PC-9 (cell line): ENCODE data around the gene SLC35B2. TPM values are rescaled to one million over a fixed set of nuclear protein-coding genes. Genes with fewer than 3 reads are reported as not detected.

ENCODE experiments used
- BruUV-seq: library from RNA; stranded (reverse); fragments of 400-500 nt; replicated peaks from 2 replicates; lab custom pipeline; 2021; lab: Mats Ljungman, UMichigan
- CTCF ChIA-PET: fragments of 300-600 bp; sonication (Branson Sonifier 250); formaldehyde crosslinking; loops from one replicate; lab custom pipeline; 2022; ENCODE audit warnings: antibody characterized with exemption; lab: Charles Lee
- POLR2A ChIA-PET: fragments of 300-600 bp; sonication (Branson Sonifier 250); formaldehyde crosslinking; loops from one replicate; lab custom pipeline; 2022; ENCODE audit warnings: antibody characterized with exemption; ENCODE audit not compliant: unreplicated experiment; lab: Charles Lee
- DNase-seq, 2 experiments: peaks; one replicate each; pipeline versions ENCODE4 v3.0.0 to v3.0.0-alpha.2; 2015 to 2022; ENCODE audit warnings: mixed read lengths in 1 of 2
- H2AFZ ChIP-seq: fragments of 200-600 bp; sonication (generic); 2 replicates; pipeline ENCODE4 v1.8.1; 2017; ENCODE audit warnings: antibody characterized with exemption
- H3F3A ChIP-seq: fragments of 200-600 bp; sonication (generic); 2 replicates; pipeline ENCODE4 v1.8.1; 2017; ENCODE audit warnings: antibody characterized with exemption, mild to moderate bottlenecking, low read depth; ENCODE audit not compliant: insufficient read depth
- H3K27ac ChIP-seq: fragments of 200-600 bp; sonication (generic); 2 replicates; pipeline ENCODE4 v1.6.1; 2016; ENCODE audit warnings: mixed run types
- H3K27me3 ChIP-seq: fragments of 200-600 bp; sonication (generic); 2 replicates; pipeline ENCODE4 v1.6.1; 2016; ENCODE audit warnings: low read depth, mixed run types; ENCODE audit not compliant: insufficient read depth
- H3K36me3 ChIP-seq: fragments of 200-600 bp; sonication (generic); 2 replicates; pipeline ENCODE4 v1.6.1; 2016; ENCODE audit warnings: low read depth, mixed run types
- H3K4me1 ChIP-seq: fragments of 200-600 bp; sonication (generic); replicated peaks from 2 replicates; pipeline ENCODE4 v1.6.1; 2016; ENCODE audit warnings: mixed run types; ENCODE audit not compliant: insufficient read depth
- H3K4me2 ChIP-seq: fragments of 200-600 bp; sonication (generic); 2 replicates; pipeline ENCODE4 v1.6.1; 2017; ENCODE audit warnings: mixed run types
- H3K4me3 ChIP-seq: fragments of 200-600 bp; sonication (generic); 2 replicates; pipeline ENCODE4 v1.6.1; 2016; ENCODE audit warnings: mixed run types
- H3K79me2 ChIP-seq: fragments of 200-600 bp; sonication (generic); 2 replicates; pipeline ENCODE4 v1.6.1; 2017; ENCODE audit warnings: low read depth, mixed run types
- H3K9me2 ChIP-seq: fragments of 200-600 bp; sonication (generic); 2 replicates; pipeline ENCODE4 v1.8.1; 2017; ENCODE audit warnings: mild to moderate bottlenecking; ENCODE audit not compliant: insufficient read depth
- H3K9me3 ChIP-seq: fragments of 200-600 bp; sonication (generic); 2 replicates; pipeline ENCODE4 v1.8.1; 2016; ENCODE audit warnings: low read depth; ENCODE audit not compliant: insufficient read depth
- H4K20me1 ChIP-seq: fragments of 200-600 bp; sonication (generic); 2 replicates; pipeline ENCODE4 v1.8.1; 2017; ENCODE audit not compliant: insufficient read depth
- EZH2 ChIP-seq: fragments of 200-600 bp; sonication (generic); IDR thresholded peaks from 2 replicates; pipeline ENCODE4 v1.8.0; 2017; ENCODE audit warnings: antibody characterized with exemption, low read depth
- intact Hi-C: fragments of 100-400 bp; cut with micrococcal nuclease; formaldehyde crosslinking; loops from one replicate; pipeline ENCODE4 v1.10.0; 2022; ENCODE audit not compliant: unreplicated experiment
- total RNA-seq: library from RNA; stranded (reverse); gene quantifications from 2 replicates; pipeline ENCODE4 v1.2.3, GENCODE V29; 2021
- TF ChIP-seq, protein P1 (sequence below): fragments of 200-600 bp; sonication (generic); conservative IDR thresholded peaks from 2 replicates; pipeline ENCODE4 v1.6.1; 2017; ENCODE audit warnings: mixed run types, antibody characterized with exemption, mild to moderate bottlenecking, moderate library complexity

SLC35B2 gene
- total RNA-seq, 1 experiment from 2014 or later = 59.7 TPM

DNA sequence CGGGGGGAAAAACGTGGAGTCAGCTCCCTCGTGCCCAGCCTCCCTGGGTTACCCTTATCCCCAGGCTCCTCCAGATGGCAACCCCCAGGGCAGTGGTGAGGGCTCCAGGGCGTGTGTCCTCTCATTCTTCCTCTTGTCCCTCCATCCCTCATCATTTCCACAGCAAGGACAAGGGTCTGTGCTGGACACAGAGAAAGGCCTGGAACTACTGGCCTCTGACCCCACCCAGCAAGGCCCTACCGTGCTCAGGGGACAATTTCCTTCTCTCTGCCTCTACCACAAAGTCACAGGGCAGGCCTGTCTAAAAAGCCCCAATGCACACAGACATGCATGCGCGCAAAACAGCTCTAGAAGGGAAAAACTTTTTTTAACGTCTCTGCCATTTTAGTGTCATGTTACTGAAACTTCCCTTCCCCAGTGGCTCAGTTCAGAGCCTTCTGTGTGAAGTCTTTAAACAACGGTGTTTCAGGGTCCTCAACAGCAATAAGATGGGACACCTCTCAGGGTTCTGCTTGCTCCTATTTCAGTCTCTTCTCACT lies 1.1 kb upstream of the SLC35B2 start:
- intact Hi-C loops = no loop called here
- Histone ChIP-seq H3K4me3 (no peak overlapping the region), H3K79me2 (peaks cover 41% of the 10 kb centered on the region), H3K27ac (no peak overlapping the region), H3K4me2 (no peak overlapping the region), H3K4me1 (peaks cover 25% of the 10 kb centered on the region), H3K9me3 (no peaks in the 10 kb centered on the region), H2AFZ (no peak overlapping the region), H3K36me3 (peaks cover 11% of the 10 kb centered on the region), H3F3A (peaks cover 43% of the 10 kb centered on the region), H3K27me3 (no peaks in the 10 kb centered on the region), H4K20me1 (peaks cover 33% of the 10 kb centered on the region), H3K9me2 (no peaks in the 10 kb centered on the region)
- ChIA-PET POLR2A (no interaction called here), CTCF (interaction anchor here (0.6 kb wide), 1 partner anchor 45 kb away, joined by 3 read pairs; no protein-coding TSS in a partner anchor)
- TF ChIP-seq EZH2 = no peak
- TF ChIP-seq, protein P1, sequence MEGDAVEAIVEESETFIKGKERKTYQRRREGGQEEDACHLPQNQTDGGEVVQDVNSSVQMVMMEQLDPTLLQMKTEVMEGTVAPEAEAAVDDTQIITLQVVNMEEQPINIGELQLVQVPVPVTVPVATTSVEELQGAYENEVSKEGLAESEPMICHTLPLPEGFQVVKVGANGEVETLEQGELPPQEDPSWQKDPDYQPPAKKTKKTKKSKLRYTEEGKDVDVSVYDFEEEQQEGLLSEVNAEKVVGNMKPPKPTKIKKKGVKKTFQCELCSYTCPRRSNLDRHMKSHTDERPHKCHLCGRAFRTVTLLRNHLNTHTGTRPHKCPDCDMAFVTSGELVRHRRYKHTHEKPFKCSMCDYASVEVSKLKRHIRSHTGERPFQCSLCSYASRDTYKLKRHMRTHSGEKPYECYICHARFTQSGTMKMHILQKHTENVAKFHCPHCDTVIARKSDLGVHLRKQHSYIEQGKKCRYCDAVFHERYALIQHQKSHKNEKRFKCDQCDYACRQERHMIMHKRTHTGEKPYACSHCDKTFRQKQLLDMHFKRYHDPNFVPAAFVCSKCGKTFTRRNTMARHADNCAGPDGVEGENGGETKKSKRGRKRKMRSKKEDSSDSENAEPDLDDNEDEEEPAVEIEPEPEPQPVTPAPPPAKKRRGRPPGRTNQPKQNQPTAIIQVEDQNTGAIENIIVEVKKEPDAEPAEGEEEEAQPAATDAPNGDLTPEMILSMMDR = no peak
- BruUV-seq = no TSS peak
- DNase-seq = peak in 1 of 2 experiments; percentile 31

- no peak for DNase-seq
- Histone ChIP-seq H3K4me3 (peak overlapping the region; percentile 78; the same call in 1 of the 2 replicates), H3K36me3 (peaks cover 17% of the 10 kb centered on the region), H2AFZ (no peak overlapping the region), H3F3A (peaks cover 49% of the 10 kb centered on the region), H3K9me3 (no peaks in the 10 kb centered on the region), H4K20me1 (peaks cover 38% of the 10 kb centered on the region), H3K4me1 (peaks cover 19% of the 10 kb centered on the region), H3K27ac (no peak overlapping the region), H3K4me2 (peak overlapping the region; percentile 98), H3K27me3 (no peaks in the 10 kb centered on the region), H3K9me2 (no peaks in the 10 kb centered on the region), H3K79me2 (peaks cover 42% of the 10 kb centered on the region)
- CTCF ChIA-PET = interaction anchor here (0.6 kb wide), 1 partner anchor 45 kb away, joined by 3 read pairs; no protein-coding TSS in a partner anchor
- TF ChIP-seq, protein P1 = peak; percentile 57
- TF ChIP-seq EZH2 = no peak
- intact Hi-C loops = loop anchor here (2.0 kb wide), 1 partner anchor 85 kb away; no protein-coding TSS in a partner anchor
- BruUV-seq = no TSS peak
- POLR2A ChIA-PET = no interaction called here
Observed at GRCh38 chr6:44257753-44258324, 511 bp upstream of the SLC35B2 start.

- H3K4me3 ChIP-seq = peak overlapping the region; percentile 78
- peaks cover 50% of the 10 kb centered on the region for H4K20me1 ChIP-seq
- BruUV-seq = no TSS peak
- H2AFZ ChIP-seq = peak overlapping the region; percentile 78; the same call in 1 of the 2 replicates
- POLR2A ChIA-PET = interaction anchor here (0.5 to 1.0 kb wide), 7 partner anchors 10 to 1324 kb away, joined by 3 to 17 read pairs (median 6); partner anchors contain the start of genes HSP90AB1, MRPL14 and TMEM63B
- peak overlapping the region; percentile 98 for H3K4me2 ChIP-seq
- H3K9me3 ChIP-seq = no peaks in the 10 kb centered on the region
- H3K36me3 ChIP-seq = peaks cover 28% of the 10 kb centered on the region
- CTCF ChIA-PET = interaction anchor here (0.6 to 1.0 kb wide), 5 partner anchors 19 to 129 kb away, joined by 3 to 14 read pairs (median 4); partner anchors contain the start of gene TMEM63B
- H3K9me2 ChIP-seq = no peaks in the 10 kb centered on the region
- DNase-seq = no peak
- intact Hi-C loops = loop anchor here (2.0 kb wide), 1 partner anchor 84 kb away; no protein-coding TSS in a partner anchor
- peaks cover 60% of the 10 kb centered on the region for H3F3A ChIP-seq
- H3K27ac ChIP-seq = peak overlapping the region; percentile 36; the same call in 1 of the 2 replicates
- no peak for TF ChIP-seq EZH2
- TF ChIP-seq, protein P1 = no peak
- peaks cover 43% of the 10 kb centered on the region for H3K79me2 ChIP-seq
- no peaks in the 10 kb centered on the region for H3K27me3 ChIP-seq
- H3K4me1 ChIP-seq = peaks cover 18% of the 10 kb centered on the region; the same call in 1 of the 2 replicates
Observed at GRCh38 chr6:44256775-44257024, 628 bp downstream of the SLC35B2 start.
